GM12878 (cell line): ENCODE results near the gene SHISAL2B. TPM values are rescaled to one million over a fixed set of nuclear protein-coding genes. Genes with fewer than 3 reads are reported as not detected.

ENCODE experiments used
- ATAC-seq: fragments of 200-7000 bp; cut with Tn5 transposase; 3 replicates; pipeline ENCODE4 v1.9.1; 2020; ENCODE audit warnings: mild to moderate bottlenecking, moderate library complexity
- BruUV-seq: library from RNA; stranded (reverse); fragments of 400-500 nt; replicated peaks from 2 replicates; lab custom pipeline; 2021; lab: Mats Ljungman, UMichigan
- CTCF ChIA-PET: fragments of 300-600 bp; sonication (Branson Sonifier 250); formaldehyde crosslinking; extraction: SDS; loops from one replicate; lab custom pipeline; 2021; ENCODE audit warnings: inconsistent platforms; lab: Yijun Ruan, JAX
- POLR2A ChIA-PET: fragments of 350-600 bp; formaldehyde crosslinking; extraction: SDS; loops from one replicate; lab custom pipeline; 2021; ENCODE audit warnings: inconsistent platforms; lab: Charles Lee
- RAD21 ChIA-PET: fragments of 300-600 bp; sonication (Branson Sonifier 250); formaldehyde crosslinking; loops from one replicate; lab custom pipeline; 2023; ENCODE audit warnings: antibody characterized with exemption; ENCODE audit not compliant: unreplicated experiment; lab: Charles Lee
- SMC1A ChIA-PET: fragments of 300-600 bp; sonication (Branson Sonifier 250); formaldehyde crosslinking; loops from one replicate; lab custom pipeline; 2023; ENCODE audit not compliant: unreplicated experiment, uncharacterized antibody; lab: Charles Lee
- DNase-seq: peaks from one replicate; pipeline ENCODE4 v3.0.0-alpha.2; 2011; ENCODE audit warnings: low read depth, low spot score
- FAIRE-seq: peaks from 3 replicates; lab custom pipeline; 2011; peaks lifted over from hg19 to GRCh38; lab: Jason Lieb, UNC
- H2AFZ ChIP-seq: 2 replicates; pipeline ENCODE4 v1.6.0; 2011; ENCODE audit warnings: low read depth, low read length, control low read depth; ENCODE audit not compliant: control insufficient read depth
- H3K27ac ChIP-seq: 2 replicates; pipeline ENCODE4 v1.5.1; 2011; ENCODE audit warnings: control low read depth; ENCODE audit not compliant: control insufficient read depth, insufficient read depth
- H3K27me3 ChIP-seq, 2 experiments: replicated peaks in 1 of 2; 2 replicates each; pipeline versions ENCODE4 v1.6.0 to v1.6.1; 2011; ENCODE audit warnings: low read length in 1 of 2; ENCODE audit not compliant: control insufficient read depth in 2 of 2, insufficient read depth in 2 of 2
- H3K36me3 ChIP-seq, 2 experiments: 2 replicates each; pipeline ENCODE4 v1.5.1; 2011; ENCODE audit warnings: low read length in 1 of 2; ENCODE audit not compliant: control insufficient read depth in 2 of 2, insufficient read depth in 2 of 2
- H3K4me1 ChIP-seq: 2 replicates; pipeline ENCODE4 v1.6.1; 2011; ENCODE audit warnings: mild to moderate bottlenecking, low read length, moderate library complexity, mixed read lengths; ENCODE audit not compliant: control insufficient read depth, insufficient read depth
- H3K4me2 ChIP-seq: 2 replicates; pipeline ENCODE4 v1.6.0; 2011; ENCODE audit warnings: control low read depth; ENCODE audit not compliant: control insufficient read depth, insufficient read depth
- H3K4me3 ChIP-seq: fragments of 200-600 bp; sonication (generic); 2 replicates; pipeline ENCODE4 v1.5.1; 2016
- H3K79me2 ChIP-seq: 2 replicates; pipeline ENCODE4 v1.6.0; 2011; ENCODE audit warnings: low read length; ENCODE audit not compliant: control insufficient read depth, insufficient read depth
- H3K9ac ChIP-seq: 2 replicates; pipeline ENCODE4 v1.8.0; 2011; ENCODE audit warnings: low read length, control low read depth, mixed read lengths; ENCODE audit not compliant: control insufficient read depth, insufficient read depth
- H3K9me3 ChIP-seq: replicated peaks from 3 replicates; pipeline ENCODE4 v1.5.1; 2011; ENCODE audit warnings: mild to moderate bottlenecking, low read length; ENCODE audit not compliant: control insufficient read depth, insufficient read depth
- H4K20me1 ChIP-seq: 2 replicates; pipeline ENCODE4 v1.6.0; 2011; ENCODE audit not compliant: control insufficient read depth, insufficient read depth
- BMI1 ChIP-seq: fragments of 450-650 bp; IDR thresholded peaks from 2 replicates; pipeline ENCODE4 v1.6.1; 2016; ENCODE audit warnings: mild to moderate bottlenecking, moderate library complexity, borderline replicate concordance
- CBFB ChIP-seq: IDR thresholded peaks from 2 replicates; pipeline ENCODE4 v1.6.1; 2016; ENCODE audit warnings: antibody characterized with exemption, low read depth
- HSF1 ChIP-seq: fragments of 150-350 bp; IDR thresholded peaks from 2 replicates; pipeline ENCODE4 v1.6.1; 2014; ENCODE audit warnings: mild to moderate bottlenecking, low read depth, low read length
- MEF2A ChIP-seq: IDR thresholded peaks from 2 replicates; pipeline ENCODE4 v1.6.1; 2011; ENCODE audit warnings: low read depth, mild to moderate bottlenecking, low read length, moderate library complexity; ENCODE audit not compliant: insufficient read depth
- PML ChIP-seq: IDR thresholded peaks from 2 replicates; pipeline ENCODE4 v1.6.1; 2012; ENCODE audit warnings: low read length, inconsistent platforms
- RELA ChIP-seq: fragments of 450-650 bp; IDR thresholded peaks from 2 replicates; pipeline ENCODE4 v1.8.0; 2014; ENCODE audit warnings: borderline replicate concordance; ENCODE audit not compliant: partially characterized antibody
- RUNX3 ChIP-seq: IDR thresholded peaks from 2 replicates; pipeline ENCODE4 v1.6.1; 2012; ENCODE audit warnings: low read length, inconsistent platforms
- SMAD1 ChIP-seq: fragments of 450-650 bp; IDR thresholded peaks from 2 replicates; pipeline ENCODE4 v1.6.1; 2018; ENCODE audit warnings: mild to moderate bottlenecking, low read depth; ENCODE audit not compliant: partially characterized antibody
- WGBS: methylation state at CpG from one replicate; pipeline ENCODE4 v1.1.6; 2016; ENCODE audit warnings: low lambda C conversion rate; ENCODE audit not compliant: insufficient replicate concordance, insufficient coverage; ENCODE audit errors: missing lambda C conversion rate; 5-methylcytosine and 5-hydroxymethylcytosine counted together
- in situ Hi-C: fragments of 300-500 bp; cut with MboI; formaldehyde crosslinking; loops from 9 replicates; pipeline ENCODE4 v1.14.3; 2018; ENCODE audit warnings: mixed read lengths
- intact Hi-C: fragments of 100-400 bp; cut with micrococcal nuclease; formaldehyde crosslinking; loops from one replicate; pipeline ENCODE4 v1.14.2; 2022; ENCODE audit not compliant: unreplicated experiment
- polyA plus RNA-seq, 11 experiments: library from polyadenylated mRNA; depleted of rRNA in 4 of 11; unstranded in 6 of 11; stranded (reverse) in 5 of 11; fragments of >200 nt; fragmentation: Nextera tagmentation in 4 of 11; fragmentation: Illumina TruSeq in 1 of 11; extraction: Ambion mirVana in 4 of 11; extraction: Trizol in 1 of 11; gene quantifications; 1 replicate in 1 of 11; 2 replicates in 10 of 11; pipeline versions ENCODE4 v1.2.1 to v1.2.3, GENCODE V29; 2011 to 2016; ENCODE audit warnings: inconsistent platforms in 2 of 11, missing spikeins in 2 of 11, low read depth in 1 of 11
- total RNA-seq, 4 experiments: library from RNA; depleted of rRNA in 3 of 4; stranded (reverse); fragments of >200 nt in 3 of 4; fragmentation: Illumina TruSeq in 1 of 4; extraction: Trizol in 1 of 4; gene quantifications; 2 replicates each; pipeline versions ENCODE4 v1.2.1 to v1.2.3, GENCODE V29; 2013 to 2021

SHISAL2B gene
- total and polyA plus RNA-seq, 10 of the 15 experiments (the other 5 are each of a cell fraction or from before 2014, with no cell fraction given) = not detected

DNA sequence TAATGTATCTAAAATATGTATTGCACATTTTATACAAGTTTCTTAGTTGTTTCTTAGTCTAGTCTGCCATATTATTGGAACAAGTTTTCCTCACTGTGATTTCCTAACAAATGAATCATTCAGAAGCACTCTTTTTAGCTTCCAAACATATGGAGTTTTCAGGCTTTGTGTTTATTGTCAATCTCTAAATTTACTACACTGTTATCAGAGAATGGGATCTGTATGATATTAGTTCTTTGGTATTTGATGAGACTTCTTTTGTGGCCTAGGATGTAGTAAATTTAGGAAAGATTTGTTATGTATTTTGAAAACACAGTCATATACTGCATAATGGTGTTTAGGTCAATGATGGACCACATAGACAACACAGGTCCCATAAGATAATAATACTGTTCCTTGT is 52.5 kb downstream of the SHISAL2B start:
- no TSS peak for BruUV-seq
- CTCF ChIA-PET = no interaction called here
- H3K27me3 ChIP-seq = no peaks in the 10 kb centered on the region
- SMC1A ChIA-PET = no interaction called here
- intact Hi-C loops = no loop called here
- no peaks in the 10 kb centered on the region for H4K20me1 ChIP-seq
- no peak overlapping the region for H3K9ac ChIP-seq
- H3K4me2 ChIP-seq = no peak overlapping the region
- no peak for ATAC-seq
- TF ChIP-seq SMAD1 (no peak), HSF1 (no peak), CBFB (no peak), BMI1 (no peak), MEF2A (no peak), PML (no peak)
- POLR2A ChIA-PET = no interaction called here
- in situ Hi-C loops = no loop called here
- no peak overlapping the region for H3K27ac ChIP-seq
- peaks cover 0 to 2% of the 10 kb centered on the region in 2 experiments; a peak in 1 of 4 replicates for H3K36me3 ChIP-seq
- no peak for DNase-seq
- H2AFZ ChIP-seq = no peak overlapping the region
- no peak overlapping the region for H3K4me3 ChIP-seq
- RAD21 ChIA-PET = no interaction called here
- no peaks in the 10 kb centered on the region for H3K4me1 ChIP-seq
- no peaks in the 10 kb centered on the region for H3K79me2 ChIP-seq
- no peak for FAIRE-seq
- no peaks in the 10 kb centered on the region for H3K9me3 ChIP-seq

GRCh38 chr5:64744914-64745313 is 54.6 kb downstream of the SHISAL2B start:
- no peak overlapping the region for H3K27ac ChIP-seq
- H4K20me1 ChIP-seq = no peaks in the 10 kb centered on the region
- H3K4me1 ChIP-seq = peaks cover 4% of the 10 kb centered on the region; the same call in 1 of the 2 replicates
- ChIA-PET POLR2A (no interaction called here), RAD21 (no interaction called here)
- ATAC-seq = peak; percentile 47
- no peak overlapping the region for H2AFZ ChIP-seq
- TF ChIP-seq RUNX3 (peak; percentile 31; the same call in 1 of the 2 replicates), RELA (no peak)
- TF ChIP-seq, all 136 proteins: peak for 1
- no peaks in the 10 kb centered on the region for H3K27me3 ChIP-seq
- FAIRE-seq (no peak), DNase-seq (no peak)
- H3K4me2 ChIP-seq = no peak overlapping the region
- no peak overlapping the region for H3K4me3 ChIP-seq
- SMC1A ChIA-PET = interaction anchor here (0.7 to 1.6 kb wide), 3 partner anchors 23 to 594 kb away, joined by 3 read pairs; no protein-coding TSS in a partner anchor
- WGBS = 96% methylated on average over 1 of the region's 1 CpG
- CTCF ChIA-PET = interaction anchor here (0.8 to 1.5 kb wide), 3 partner anchors 13 to 171 kb away, joined by 3 to 4 read pairs (median 3); no protein-coding TSS in a partner anchor
- H3K9ac ChIP-seq = no peak overlapping the region
- intact Hi-C loops (no loop called here), in situ Hi-C loops (no loop called here)
- BruUV-seq = no TSS peak
- H3K79me2 ChIP-seq = no peaks in the 10 kb centered on the region
- no peaks in the 10 kb centered on the region for H3K9me3 ChIP-seq
- peaks cover 0 to 2% of the 10 kb centered on the region in 2 experiments; a peak in 1 of 4 replicates for H3K36me3 ChIP-seq
